ENCODE results near the gene DYNLRB1. TPM values are rescaled to one million over a fixed set of nuclear protein-coding genes. Genes with fewer than 3 reads are reported as not detected.

The DYNLRB1 gene
- total RNA-seq (185 TPM), polyA plus RNA-seq (ENCODE audit: insufficient read depth, low read depth, low replicate concordance) (676 TPM)
- long read RNA-seq, donor 1, transcript DYNLRB1-202 (4 exons, 675 nt), result major isoform, 57 of 102 reads
- long read RNA-seq, donor 1, partial matches to known transcripts, result 38 of 102 reads
- long read RNA-seq, donor 1, other reads (novel, unspliced or antisense), result 7 of 102 reads
- long read RNA-seq, donor 2, transcript DYNLRB1-202 (4 exons, 675 nt), result major isoform, 65 of 107 reads
- long read RNA-seq, donor 2, partial matches to known transcripts, result 42 of 107 reads
- long read RNA-seq, donor 2, other reads (novel, unspliced or antisense), result 0 of 107 reads
- long read RNA-seq, donor 3, transcript DYNLRB1-202 (4 exons, 675 nt), result major isoform, 100 of 143 reads
- long read RNA-seq, donor 3, partial matches to known transcripts, result 43 of 143 reads
- long read RNA-seq, donor 3, other reads (novel, unspliced or antisense), result 0 of 143 reads
- long read RNA-seq, donor 4, transcript DYNLRB1-202 (4 exons, 675 nt), result major isoform, 41 of 63 reads
- long read RNA-seq, donor 4, partial matches to known transcripts, result 17 of 63 reads
- long read RNA-seq, donor 4, other reads (novel, unspliced or antisense), result 5 of 63 reads
- long read RNA-seq, donor 5, transcript DYNLRB1-202 (4 exons, 675 nt), result major isoform, 6 of 6 reads
- long read RNA-seq, donor 5, partial matches to known transcripts, result 0 of 6 reads
- long read RNA-seq, donor 5, other reads (novel, unspliced or antisense), result 0 of 6 reads
- long read RNA-seq, donor 6, transcript DYNLRB1-202 (4 exons, 675 nt), result major isoform, 178 of 341 reads
- long read RNA-seq, donor 6, partial matches to known transcripts, result 147 of 341 reads
- long read RNA-seq, donor 6, other reads (novel, unspliced or antisense), result 16 of 341 reads
- long read RNA-seq, donor 7, transcript DYNLRB1-202 (4 exons, 675 nt), result major isoform, 29 of 57 reads
- long read RNA-seq, donor 7, partial matches to known transcripts, result 20 of 57 reads
- long read RNA-seq, donor 7, other reads (novel, unspliced or antisense), result 7 of 57 reads
- long read RNA-seq, donor 8, transcript DYNLRB1-202 (4 exons, 675 nt), result major isoform, 79 of 128 reads
- long read RNA-seq, donor 8, partial matches to known transcripts, result 49 of 128 reads
- long read RNA-seq, donor 8, other reads (novel, unspliced or antisense), result 0 of 128 reads
- long read RNA-seq, donor 9, transcript DYNLRB1-202 (4 exons, 675 nt), result major isoform, 41 of 72 reads
- long read RNA-seq, donor 9, partial matches to known transcripts, result 31 of 72 reads
- long read RNA-seq, donor 9, other reads (novel, unspliced or antisense), result 0 of 72 reads
- long read RNA-seq, donor 10, transcript DYNLRB1-202 (4 exons, 675 nt), result major isoform, 68 of 98 reads
- long read RNA-seq, donor 10, partial matches to known transcripts, result 28 of 98 reads
- long read RNA-seq, donor 10, other reads (novel, unspliced or antisense), result 0 of 98 reads

DNA sequence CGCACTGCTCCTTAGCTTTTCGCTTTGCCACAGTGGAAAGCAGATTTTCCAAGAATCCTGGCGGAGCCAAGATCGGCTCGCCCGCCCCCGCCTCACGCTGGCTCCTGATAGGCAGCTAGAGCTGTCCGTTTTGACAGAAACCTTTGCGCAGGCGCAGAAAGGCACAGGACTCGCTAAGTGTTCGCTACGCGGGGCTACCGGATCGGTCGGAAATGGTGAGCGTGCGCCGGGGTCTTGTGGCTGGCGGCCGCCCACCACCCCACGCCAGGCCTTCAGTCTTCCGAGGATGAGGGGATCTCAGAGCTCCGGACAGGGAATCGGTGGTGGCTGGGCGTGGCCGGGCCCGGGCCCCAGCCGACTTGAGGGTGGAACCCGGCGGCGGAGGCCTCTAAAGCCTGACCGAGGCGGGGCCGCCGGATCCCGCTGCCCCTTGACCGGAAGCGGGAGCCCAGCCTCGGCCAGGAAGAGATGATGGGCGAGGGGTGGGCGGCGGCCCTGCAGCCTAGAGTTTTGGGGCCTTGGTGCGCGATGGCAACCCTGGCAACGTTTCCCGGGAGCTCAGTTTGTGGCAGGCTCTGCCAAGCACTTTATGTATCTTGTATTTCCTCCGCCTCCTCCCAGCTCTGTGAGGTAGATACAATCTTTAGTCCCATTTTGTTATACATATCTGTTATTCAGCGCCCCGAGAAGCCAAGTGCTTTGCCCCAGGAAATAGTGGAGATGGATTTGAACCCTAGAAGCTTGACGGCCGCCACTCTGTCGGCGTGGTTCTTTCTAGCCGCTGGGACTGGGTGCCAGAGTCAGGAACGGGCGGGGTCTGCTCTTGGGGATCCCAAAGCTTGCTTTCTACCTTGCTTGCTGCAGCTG is at the start of gene DYNLRB1:
Gene DYNLRB1 (plus strand): TSS at position 176 of the 867 bp plus-strand sequence. CDS start 37 bp downstream, at position 213.
- intact Hi-C loops (cut with DNase I), result no loop called here

DNA sequence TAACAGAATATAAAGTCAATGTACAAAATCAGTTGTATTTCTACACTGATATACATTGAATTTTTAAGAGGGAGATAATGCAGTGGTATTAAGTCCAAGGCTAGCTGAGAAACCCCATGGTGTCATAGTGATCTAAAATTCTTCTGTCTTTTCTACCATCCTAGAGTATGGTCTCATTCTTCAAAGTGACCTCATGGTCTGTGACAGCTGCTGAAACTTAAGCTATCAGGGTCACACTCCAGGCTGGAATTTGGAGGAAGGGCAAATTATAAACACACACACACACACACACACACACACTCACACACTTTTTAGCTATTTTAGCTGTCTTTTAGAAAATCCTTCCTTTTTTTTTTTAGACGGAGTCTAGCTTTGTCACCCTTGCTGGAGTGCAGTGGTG is 47.3 kb upstream of the DYNLRB1 start:
- H3K4me3 ChIP-seq (ENCODE audit: low read length in 3 of 3), result no peak overlapping the region
- H3K27me3 ChIP-seq (ENCODE audit: control insufficient read depth, insufficient read depth, low read length), result no peaks in the 10 kb centered on the region
- no peak for TF ChIP-seq CTCF (IDR thresholded peaks at IDR 0.05; ENCODE audit: borderline replicate concordance, extremely low read depth, insufficient read depth)
- no peaks in the 10 kb centered on the region for H3K4me1 ChIP-seq (ENCODE audit: control insufficient read depth in 2 of 3, insufficient read depth in 2 of 3, low read depth in 1 of 3, low read length in 3 of 3)
- no peak overlapping the region for H3K9ac ChIP-seq (ENCODE audit: low read length in 3 of 3)
- H3K36me3 ChIP-seq (ENCODE audit: control insufficient read depth in 2 of 3, insufficient read depth in 3 of 3, low read length in 3 of 3), result peaks cover 0 to 8% (median 3%) of the 10 kb centered on the region in 3 donors
- no peaks in the 10 kb centered on the region for H3K9me3 ChIP-seq (ENCODE audit: control insufficient read depth in 2 of 3, insufficient read depth in 1 of 3, low read length in 3 of 3)
- no peak overlapping the region for H3K27ac ChIP-seq (ENCODE audit: low read depth in 2 of 2, low read length in 2 of 2)
- FAIRE-seq, result no peak
- DNase-seq, result peak in 2 of 5 donors; percentile 17 to 25
- intact Hi-C loops (cut with DNase I), result no loop called here

More for the DNA sequence above, at the start of gene DYNLRB1:
- no peak for TF ChIP-seq CTCF (IDR thresholded peaks at IDR 0.05; ENCODE audit: borderline replicate concordance, extremely low read depth, insufficient read depth)
- Histone ChIP-seq H3K27me3 (ENCODE audit: control insufficient read depth, insufficient read depth, low read length) (no peaks in the 10 kb centered on the region), H3K4me3 (ENCODE audit: low read length in 3 of 3) (peak within 1 kb of the TSS; percentile 79 to 94 (median 93)), H3K4me1 (ENCODE audit: control insufficient read depth in 2 of 3, insufficient read depth in 2 of 3, low read depth in 1 of 3, low read length in 3 of 3) (peaks cover 0 to 17% (median 13%) of the 10 kb centered on the region in 3 donors), H3K36me3 (ENCODE audit: control insufficient read depth in 2 of 3, insufficient read depth in 3 of 3, low read length in 3 of 3) (no peaks in the 10 kb centered on the region), H3K27ac (ENCODE audit: low read depth in 2 of 2, low read length in 2 of 2) (peak within 1 kb of the TSS; percentile 95), H3K9me3 (ENCODE audit: control insufficient read depth in 2 of 3, insufficient read depth in 1 of 3, low read length in 3 of 3) (no peaks in the 10 kb centered on the region), H3K9ac (ENCODE audit: low read length in 3 of 3) (peak within 1 kb of the TSS; percentile 65 to 88 (median 87))
- no peak for FAIRE-seq
- DNase-seq, result peak; percentile 97 to 99 (median 99)
